NCI-H1694 (cell line): ENCODE data around the gene RPS27.
A peak's percentile ranks its signal among the peaks of the same experiment; 100 is the strongest.

Source experiments
- DNase-seq: peaks from one replicate; lab custom pipeline; 2025; lab: John Stamatoyannopoulos, UW

RPS27 gene

GRCh38 chr1:153990468-153991150 is at the start of gene RPS27:
RPS27 (plus strand) TSS chr1:153990762; CDS start chr1:153990797, 35 bp downstream.
- peak; percentile 100 for DNase-seq

DNA sequence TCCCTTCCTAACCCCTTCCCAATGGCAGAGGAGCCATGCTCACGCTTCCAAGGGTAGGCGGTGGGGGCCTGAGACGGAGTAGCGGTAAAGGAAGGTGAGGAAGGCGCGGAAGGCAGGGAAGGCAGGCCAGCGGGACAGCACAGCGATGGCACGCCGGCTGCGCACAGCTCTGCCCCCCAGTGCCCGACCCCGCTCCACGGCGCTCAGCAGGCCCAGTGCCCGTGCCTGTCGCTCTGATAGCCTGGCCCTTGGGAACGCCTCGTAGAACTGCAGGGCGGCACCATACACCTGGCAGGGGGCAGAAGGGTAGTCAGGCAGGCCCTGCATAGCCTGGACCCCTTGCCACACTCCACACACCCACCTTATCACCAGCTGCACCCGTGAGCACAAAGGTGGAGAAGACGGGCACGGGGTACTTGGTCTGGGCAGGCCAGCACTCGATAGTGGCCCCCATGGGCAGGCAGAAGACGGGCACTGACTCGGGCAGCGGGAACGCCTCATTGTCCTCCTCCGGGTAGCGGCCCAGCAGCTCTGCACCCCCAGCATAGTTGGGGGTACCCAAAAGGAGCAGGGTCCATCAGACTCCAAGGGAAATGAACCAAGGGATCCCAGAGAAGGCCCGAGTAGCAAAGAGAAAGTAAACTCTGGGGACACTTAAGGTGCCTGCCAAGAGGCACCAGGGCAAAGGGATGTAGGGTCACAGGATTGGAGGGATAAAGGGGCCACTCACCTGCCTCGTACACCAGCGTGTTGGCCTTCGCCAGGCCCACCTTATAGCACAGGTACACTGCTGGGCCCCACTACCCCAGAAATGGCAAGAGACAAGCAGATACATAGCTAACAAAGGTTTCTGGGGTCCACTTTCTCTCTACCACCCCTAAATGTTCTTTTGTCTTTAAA is 48.5 kb upstream of the RPS27 start:
- DNase-seq = no peak

DNA sequence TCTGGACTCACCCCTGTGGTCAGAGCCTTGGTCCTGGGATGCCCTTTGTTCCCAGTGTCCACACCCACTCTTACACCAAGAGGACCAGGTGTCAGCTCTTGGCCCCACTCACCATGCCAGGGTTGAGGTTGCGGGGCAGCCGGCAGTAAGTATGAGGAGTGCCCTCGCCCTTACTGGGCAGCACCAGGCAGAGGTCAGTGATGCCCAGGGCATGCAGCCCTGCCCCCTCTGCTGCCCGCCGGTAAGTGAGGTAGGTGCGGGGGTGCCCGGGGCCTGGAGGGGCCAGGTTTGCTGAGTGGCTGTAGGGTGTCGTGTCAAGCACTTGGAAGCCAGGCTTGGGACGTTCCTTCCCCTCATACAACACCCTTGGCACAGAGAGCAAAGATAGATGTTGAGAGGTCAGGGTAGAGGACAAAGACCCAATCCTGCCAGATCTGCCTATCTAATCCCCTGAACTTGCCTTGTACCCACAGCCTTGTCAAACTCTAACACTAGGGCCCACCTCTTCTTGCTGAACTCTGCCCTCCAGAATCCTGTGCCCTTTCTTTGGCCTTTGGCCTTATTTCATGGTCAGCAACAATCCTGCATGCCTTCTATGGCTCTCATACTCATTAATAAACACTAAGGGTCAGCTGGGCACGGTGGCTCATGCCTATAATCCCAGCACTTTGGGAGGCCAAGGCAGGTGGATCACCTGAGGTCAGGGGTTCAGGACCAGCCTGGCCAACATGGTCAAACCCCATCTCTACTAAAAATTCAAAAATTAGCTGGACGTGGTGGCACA is 47.6 kb upstream of the RPS27 start:
- no peak for DNase-seq

GRCh38 chr1:153944005-153944826 is 46.3 kb upstream of the RPS27 start:
- no peak for DNase-seq

DNA sequence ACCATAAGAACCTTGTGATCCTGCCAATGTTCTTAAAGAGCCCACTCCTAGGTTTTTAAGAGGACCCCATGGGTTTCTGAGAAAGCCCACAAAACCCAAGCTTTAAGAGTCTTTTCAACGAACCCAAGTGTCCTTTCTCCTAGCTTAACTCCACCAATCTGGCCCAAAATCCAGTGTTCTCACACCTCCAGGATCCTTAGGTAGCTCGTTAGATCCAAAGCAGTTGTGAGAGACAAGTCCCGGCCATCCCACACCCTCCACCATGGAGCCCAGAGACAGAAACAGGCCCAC is 45.8 kb upstream of the RPS27 start:
- DNase-seq = no peak

GRCh38 chr1:153945131-153945794 is 45.3 kb upstream of the RPS27 start:
- no peak for DNase-seq

GRCh38 chr1:153945795-153946621 is 44.6 kb upstream of the RPS27 start:
- DNase-seq = peak; percentile 31

- DNase-seq = peak; percentile 47
Observed at GRCh38 chr1:153946622-153947241, 43.8 kb upstream of the RPS27 start, which contains the start of gene DENND4B. DENND4B (minus strand) TSS chr1:153946718; CDS start chr1:153944374, 2,344 bp downstream.

- no peak for DNase-seq
Observed at GRCh38 chr1:153951183-153951582, 39.4 kb upstream of the RPS27 start.

GRCh38 chr1:153951801-153952200 is 38.8 kb upstream of the RPS27 start:
- DNase-seq = no peak

- no peak for DNase-seq
Observed at GRCh38 chr1:153953859-153954365, 36.6 kb upstream of the RPS27 start.

- DNase-seq = no peak
Observed at GRCh38 chr1:153954826-153955225, 35.7 kb upstream of the RPS27 start.

DNA sequence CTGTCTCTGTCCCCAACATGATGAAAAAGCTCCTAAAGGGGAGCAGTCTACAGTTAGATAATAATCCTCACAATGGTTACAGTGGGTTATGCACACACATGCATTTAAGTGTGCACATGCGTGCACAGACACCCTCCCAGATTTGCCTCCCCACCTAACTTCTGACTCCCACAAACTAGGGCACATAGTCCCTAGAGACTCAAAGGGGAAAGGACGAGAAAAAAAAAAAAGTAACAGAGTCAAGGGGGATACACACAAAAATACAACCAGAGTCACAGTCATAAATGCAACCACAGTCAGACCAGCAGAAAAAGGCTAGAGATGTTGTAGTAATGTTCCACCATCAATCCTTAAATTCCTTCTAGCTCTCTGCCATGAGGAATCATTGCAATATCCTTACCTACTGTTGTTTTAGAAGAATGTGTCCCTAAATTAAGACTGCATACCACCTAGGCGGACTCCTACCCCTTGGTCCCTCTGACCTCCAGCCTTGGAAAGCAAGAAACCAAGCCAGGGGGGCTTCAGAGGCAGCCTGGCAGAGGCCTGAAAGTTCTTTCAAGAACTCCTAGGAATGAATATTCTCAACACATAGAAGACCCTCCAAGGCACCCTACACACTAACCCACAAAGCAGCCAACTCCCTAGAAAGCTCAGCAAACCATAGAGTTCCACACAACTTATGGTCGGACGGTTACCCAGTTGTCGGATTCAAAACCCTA is 33.4 kb upstream of the RPS27 start:
- DNase-seq = no peak

DNA sequence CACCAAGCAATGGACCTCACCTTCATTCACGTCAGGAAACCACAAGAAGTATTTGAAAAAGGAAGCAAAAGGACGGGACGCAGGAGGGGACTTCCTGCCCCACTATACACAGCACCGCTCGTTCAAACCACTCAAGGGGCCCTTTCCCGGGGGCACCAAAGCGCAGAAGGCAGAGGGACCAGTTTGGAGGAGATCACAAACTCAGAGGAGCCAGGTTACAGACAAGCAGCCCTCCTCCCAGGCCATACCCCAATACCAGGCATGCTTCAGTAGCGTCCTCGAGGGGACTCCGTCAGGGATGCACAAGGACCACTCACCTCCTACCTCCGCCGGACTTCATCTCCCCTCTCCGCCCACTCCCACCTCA is 32.8 kb upstream of the RPS27 start:
- no peak for DNase-seq

DNA sequence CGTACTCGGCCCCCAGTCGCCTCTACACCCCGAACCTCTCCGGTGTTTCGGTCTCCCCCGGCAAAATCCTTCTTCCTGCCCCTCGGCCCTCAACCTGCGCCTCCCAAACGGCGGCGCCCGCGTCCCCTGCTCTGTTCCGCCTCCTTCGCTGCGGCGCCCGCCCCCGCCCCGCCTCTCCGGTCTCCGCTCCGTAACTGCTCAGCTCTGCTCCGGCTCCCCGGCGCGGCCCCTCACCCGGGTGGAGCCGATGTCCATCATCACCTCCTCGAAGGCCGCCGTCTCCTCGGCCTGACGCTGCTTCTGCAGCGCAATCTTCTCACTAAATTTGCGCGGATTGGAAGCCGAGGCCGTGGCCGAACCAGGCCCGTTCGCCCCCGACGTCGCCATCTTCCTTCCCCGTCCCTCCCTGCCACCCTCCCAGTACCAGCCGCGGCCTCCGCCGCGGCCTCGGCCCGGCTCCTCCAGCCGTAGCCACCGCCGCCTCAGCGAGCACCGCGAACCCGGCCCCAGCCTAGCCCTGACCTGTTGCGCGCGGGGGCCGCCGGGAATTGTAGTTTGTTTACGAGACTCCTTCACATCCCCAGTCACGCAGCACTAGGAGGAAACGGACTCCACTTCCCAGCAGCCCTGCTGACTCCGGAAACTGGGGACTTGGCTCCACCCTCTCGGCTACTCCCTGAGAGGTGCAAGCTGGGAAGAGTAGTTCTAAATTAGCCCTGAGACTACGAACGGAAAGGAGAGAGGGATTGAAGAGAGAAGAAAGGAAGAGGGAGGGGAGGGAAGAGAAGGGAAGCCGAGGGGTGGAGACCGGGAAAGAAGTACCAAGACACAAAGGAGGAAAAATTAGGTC is 32.2 kb upstream of the RPS27 start, which contains the start of gene CRTC2:
TSS of gene CRTC2 (minus strand) at position 502 of the 850 bp plus-strand sequence. CDS start at position 387, 115 bp downstream.
- peak; percentile 100 for DNase-seq

- DNase-seq = no peak
Observed at GRCh38 chr1:153958961-153959260, 31.7 kb upstream of the RPS27 start.

DNA sequence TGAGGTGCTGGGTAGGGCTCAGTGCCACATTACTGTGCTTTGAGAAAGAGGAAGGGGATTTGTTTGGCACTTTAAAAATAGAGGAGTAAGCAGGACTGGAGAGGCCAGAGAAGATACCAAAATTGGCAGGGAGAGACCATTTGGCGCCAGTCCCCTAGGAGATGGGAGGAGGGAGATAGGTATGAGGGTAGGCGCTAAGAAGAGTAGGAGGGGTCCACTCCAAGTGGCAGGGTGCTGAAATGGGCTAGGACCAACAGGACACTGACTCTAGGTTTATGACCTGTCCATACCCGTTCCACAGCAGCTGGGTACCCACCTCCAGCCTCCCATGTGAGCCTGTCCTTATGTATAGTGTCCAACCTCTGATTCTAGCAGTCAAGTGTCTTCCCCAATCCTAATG is 31.1 kb upstream of the RPS27 start:
- no peak for DNase-seq

DNA sequence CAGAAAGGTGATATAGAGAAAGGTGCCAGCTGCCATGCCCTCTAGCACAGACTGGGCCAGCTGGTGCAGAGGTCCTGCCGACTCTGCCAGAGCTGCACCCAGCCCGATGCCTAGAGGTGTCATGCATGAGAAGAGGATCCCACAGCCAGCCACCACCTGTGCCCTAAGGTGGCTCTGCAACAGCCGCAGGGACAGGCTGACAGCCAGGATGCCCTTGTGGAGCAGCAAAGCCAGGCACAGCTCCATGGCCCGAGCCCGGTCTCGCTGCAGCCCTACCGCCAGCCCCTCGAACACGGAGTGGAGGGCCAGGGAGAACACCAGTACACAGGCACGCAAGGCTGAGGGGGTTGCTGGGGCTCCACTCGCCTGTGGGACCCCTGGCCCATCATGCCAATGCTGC is 30.4 kb upstream of the RPS27 start:
- no peak for DNase-seq
